Ecto neural progenitor cell (in vitro differentiated cells): ENCODE measurements around the gene TNRC18.
A peak's percentile ranks its signal among the peaks of the same experiment; 100 is the strongest.

ENCODE experiments used
- DNase-seq: peaks from one replicate; pipeline ENCODE4 v3.0.0-alpha.2; 2018; ENCODE audit warnings: low spot score

Gene TNRC18

GRCh38 chr7:5450549-5451327 lies 27.1 kb upstream of the TNRC18 start:
- peak; percentile 87 for DNase-seq

GRCh38 chr7:5448378-5449037 lies 24.9 kb upstream of the TNRC18 start:
- DNase-seq: no peak

- no peak for DNase-seq
These were observed 22.5 kb upstream of the TNRC18 start for GRCh38 chr7:5445981-5446594.

DNA sequence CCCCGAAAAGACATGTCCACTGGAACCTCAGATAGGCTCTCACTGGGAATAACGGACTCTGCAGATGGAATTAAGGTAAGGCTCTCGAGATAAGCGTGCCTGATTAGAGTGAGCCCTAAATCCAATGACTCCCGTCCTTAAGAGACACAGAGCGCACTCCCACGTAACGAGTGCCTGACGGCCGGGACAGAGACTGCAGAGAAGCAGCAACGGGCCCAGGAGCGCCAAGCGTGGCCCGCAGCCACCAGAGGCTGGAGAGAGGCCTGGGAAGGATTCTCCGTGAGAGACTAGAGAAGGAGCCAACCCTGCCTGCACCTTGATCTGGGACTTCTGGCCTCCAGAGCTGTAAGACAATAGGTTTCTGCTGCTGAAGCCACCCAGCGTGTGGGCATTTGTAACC lies 20.0 kb upstream of the TNRC18 start:
- no peak for DNase-seq

GRCh38 chr7:5442757-5443305 lies 19.2 kb upstream of the TNRC18 start:
- no peak for DNase-seq

DNA sequence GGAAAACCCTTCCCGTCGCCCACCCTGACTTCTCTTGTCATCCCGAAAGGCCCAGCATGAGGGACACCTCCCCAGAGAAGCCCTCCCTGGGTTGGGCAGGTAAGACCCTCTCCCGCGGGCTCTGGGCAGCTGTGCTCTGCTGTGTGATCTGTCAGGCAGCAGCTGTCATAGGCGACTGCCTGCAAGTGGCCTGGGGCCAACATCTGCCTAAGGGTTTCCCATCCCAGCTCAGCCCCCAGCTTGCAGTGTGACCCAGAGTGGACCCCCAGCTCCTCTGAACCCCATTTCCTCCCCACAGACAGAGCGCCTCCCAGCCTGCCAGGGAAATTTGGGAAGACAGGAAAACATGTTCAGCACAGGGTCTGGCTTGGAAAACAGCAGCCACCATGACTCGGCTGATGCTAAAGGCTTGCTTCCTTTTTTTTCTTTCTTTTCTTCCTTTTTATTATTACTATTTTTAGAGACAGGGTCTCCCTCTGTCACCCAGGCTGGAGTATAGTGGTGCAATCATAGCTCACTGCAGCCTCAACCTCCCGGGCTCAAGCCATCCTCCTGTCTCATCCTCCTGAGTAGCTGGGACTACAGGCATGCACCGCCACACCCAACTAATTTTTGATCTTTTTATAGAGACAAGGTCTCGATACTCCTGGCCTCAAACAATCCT lies 18.3 kb upstream of the TNRC18 start:
- DNase-seq: no peak

DNA sequence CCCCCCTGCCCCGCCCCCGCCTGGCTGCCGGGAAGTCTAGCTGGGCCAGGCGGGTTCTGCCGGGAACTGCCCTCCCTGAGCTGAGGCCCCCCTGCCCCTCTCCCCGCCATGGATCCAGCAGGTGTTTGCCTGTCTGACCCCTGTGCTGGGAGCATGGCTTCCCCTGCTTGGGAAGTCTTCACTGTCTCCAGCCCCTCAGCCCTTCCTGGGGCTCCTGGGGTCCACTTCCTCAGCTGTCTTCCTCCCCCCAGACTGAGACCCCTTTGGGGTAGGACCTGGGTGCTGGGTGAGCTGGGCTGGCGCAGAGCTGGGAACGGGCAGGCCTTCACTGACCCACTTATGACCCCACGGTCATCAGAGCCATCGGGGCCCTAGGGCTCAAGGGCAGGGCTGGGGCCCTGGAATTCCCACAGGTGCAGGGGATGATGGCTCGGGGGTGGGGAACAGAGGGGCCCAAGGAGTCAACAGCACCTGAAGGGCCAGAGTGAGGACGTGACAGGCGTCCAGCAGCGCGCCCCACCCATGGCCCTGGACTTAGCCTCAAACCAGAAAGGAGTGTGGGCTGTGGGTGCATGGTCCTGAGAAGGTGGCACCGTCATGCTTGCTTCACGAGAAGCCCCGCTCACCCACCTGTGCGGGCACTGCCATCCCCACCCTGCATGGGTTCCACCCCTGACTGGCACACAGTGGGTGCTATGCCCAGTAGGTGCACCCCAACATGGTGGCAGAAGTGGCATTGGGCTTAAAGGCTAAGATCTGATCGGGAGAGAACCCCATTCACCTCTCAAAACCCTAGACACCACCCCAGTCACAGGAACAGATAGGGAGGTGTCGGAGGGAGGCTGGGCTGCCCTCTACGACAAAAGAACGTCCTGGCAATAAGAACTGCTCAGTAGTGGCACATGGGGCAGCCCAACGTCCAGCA lies 16.2 kb upstream of the TNRC18 start:
- no peak for DNase-seq

DNA sequence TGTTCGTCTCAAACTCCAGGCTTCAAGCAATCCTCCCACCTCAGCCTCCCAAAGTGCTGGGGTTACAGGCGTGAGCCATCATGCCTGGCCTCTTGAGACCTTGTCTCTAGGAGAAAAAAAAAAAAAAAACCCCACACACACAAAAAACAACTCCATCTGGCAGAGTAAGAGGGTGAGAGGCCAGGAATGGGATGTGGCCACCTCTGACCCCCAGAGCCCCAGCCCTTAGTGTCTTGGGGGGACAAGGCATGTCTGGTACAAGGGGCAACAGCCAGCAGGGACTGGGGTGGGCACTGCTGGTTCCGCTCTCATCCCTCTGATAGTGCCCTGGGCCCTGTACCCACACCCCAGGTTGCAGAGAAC lies 15.6 kb upstream of the TNRC18 start:
- DNase-seq: no peak

- no peak for DNase-seq
These were observed 14.4 kb upstream of the TNRC18 start for GRCh38 chr7:5437987-5438386.

DNA sequence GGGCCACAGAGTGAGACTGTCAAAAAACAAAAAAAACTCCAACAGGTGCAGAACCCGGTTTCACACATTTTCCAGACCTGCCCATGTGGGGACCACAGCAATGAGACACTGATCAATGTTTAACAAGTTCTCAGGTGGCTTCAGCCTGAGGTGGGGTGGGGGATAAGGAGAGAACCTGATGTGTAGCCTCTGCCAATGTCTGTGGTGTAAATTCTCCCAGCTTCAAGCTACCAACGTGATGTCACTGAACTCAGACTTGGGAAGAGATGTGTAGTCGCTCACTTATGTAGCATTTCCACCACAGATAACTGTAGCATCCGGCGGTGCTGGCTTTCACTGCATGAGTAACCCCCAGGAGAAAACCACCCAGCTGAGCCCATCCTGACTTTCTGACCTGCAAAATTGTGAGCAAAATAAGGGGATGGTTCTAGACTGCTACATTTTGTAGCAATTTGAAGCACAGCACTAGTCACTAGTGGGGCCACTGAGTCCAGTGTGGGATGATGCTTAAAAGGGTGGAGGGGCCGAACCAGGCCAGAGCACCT lies 13.8 kb upstream of the TNRC18 start:
- DNase-seq: no peak

GRCh38 chr7:5436003-5436678 lies 12.5 kb upstream of the TNRC18 start:
- DNase-seq: no peak

DNA sequence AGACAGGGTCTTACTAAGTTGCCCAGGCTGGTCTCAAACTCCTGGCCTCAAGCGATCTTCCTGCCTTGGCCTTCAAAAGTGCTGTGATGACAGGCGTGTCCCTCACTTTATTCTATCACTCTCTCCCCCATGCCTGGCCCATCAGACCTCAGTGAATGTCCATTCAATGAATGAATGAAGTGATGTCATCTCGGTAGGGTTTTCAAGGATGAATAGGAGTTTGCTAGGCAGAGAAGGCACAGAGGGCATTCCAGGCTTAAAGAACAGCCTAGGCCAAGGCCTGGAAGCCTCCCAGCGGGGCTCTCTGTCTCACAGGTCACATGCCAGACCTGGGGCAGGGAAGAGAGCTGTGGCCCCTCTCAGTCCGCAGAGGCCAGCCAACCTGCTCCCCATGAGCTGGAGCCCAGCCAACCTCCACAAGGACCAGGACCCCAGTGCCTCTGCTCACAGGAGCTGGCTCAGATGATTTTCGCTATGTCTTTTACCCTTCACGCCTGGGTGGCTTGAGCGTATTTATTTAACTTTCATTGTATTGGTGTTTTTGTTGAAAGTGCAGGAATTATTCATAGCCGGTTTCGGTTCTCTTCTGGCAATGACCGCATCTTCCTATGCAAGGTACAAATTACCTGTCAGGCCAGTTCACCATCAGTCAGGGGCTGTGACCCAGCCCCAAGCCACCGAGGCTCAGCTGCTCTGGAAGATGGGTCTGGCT lies 11.8 kb upstream of the TNRC18 start:
- no peak for DNase-seq

DNA sequence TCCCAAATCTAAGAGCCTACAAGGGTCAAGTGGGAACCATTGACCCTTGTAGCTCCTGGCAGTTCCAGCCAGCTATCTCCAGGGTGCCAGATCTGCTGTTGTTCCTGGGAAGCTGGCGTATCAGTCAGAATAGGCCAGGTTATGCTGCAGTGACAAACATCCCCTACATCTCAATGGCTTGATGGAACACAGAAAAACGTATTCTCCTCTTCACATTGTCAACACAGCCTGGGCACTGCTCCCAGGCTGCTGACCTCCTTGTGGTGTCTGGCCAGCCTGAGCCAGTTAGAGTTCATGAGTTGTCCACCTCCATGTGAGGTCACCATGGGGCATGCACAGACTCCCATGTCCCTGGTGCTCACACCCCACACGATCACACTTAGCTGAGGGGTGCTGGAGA lies 9.5 kb upstream of the TNRC18 start:
- no peak for DNase-seq

- DNase-seq: no peak
These were observed 9.1 kb upstream of the TNRC18 start for GRCh38 chr7:5432691-5433090.

DNA sequence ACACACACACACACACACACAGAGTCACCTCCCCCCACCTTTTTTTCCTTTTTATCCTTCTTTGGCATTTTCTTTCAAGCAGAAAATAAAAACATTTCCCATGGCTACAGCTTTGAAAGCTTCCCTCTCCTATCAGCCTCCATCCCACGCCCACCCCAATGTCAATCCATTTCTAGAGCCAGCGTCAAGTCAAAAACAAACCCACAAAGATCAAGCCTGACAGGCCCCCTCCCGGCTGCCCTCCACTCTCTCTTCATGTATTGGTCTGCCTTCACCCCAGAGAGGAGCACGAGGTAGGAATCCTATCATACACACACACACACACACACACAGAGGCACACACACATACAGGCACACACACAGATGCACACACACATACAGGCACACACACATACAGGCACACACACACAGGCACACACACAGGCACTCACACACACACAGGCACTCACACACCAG lies 8.0 kb upstream of the TNRC18 start:
- no peak for DNase-seq

DNA sequence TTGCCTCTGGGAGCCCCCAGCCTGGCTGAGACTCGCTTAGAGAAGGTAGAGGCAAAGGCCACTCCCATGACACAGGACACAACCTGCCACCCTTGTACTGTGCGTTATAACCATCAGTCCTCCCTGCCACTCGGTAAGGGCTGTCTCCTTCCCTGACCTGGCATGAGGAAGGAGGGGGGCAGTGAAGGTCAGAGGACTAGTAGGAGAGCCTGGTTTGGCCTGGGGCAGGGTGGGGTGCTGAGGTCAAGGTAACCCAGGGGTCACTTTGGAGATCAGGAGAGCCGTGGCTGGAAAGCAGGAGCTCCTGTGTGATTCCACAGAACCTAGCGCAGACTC lies 6.9 kb upstream of the TNRC18 start:
- no peak for DNase-seq

GRCh38 chr7:5429857-5430611 lies 6.4 kb upstream of the TNRC18 start:
- peak; percentile 78 for DNase-seq

DNA sequence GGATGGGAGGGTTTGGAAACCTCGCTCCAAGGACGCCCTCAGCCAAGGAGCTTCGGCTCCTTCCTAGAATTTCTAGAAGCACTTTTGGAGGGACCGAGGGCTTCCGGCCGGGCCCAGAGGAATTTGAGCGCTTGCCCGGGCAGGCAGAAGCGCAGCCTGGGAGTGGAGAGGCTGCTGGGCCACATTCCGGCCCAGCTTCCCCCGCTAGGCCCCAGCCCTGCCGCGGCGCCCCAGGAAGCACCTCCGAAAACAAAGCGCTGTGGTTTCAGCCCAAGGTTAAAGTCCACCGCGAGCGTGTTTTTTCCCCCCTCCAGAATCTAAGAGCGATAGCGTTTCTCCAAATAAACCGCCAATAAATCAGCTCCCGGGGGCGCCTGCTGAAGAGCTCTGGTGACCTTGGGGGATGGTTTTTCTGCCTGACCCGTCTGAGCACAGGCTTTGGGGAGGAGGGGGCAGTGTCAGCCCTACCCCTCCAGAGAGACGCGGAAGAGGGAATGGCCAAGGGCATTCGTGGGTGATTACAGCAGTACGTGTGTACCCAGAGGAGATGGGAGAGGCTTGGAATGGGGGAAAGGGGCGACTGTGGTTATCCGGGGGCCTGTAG lies 5.7 kb upstream of the TNRC18 start:
- DNase-seq: no peak
